Measurements from ENCODE around the gene TCEA2. TPM values are rescaled to one million over a fixed set of nuclear protein-coding genes. Genes with fewer than 3 reads are reported as not detected.

TCEA2 gene
- total and polyA plus RNA-seq, 2 of the 13 experiments (the other 11 are each of a cell fraction or from before 2014, with no cell fraction given), result 28.1 to 33.7 TPM

GRCh38 chr20:64052987-64053840 lies 9.8 kb upstream of the TCEA2 start (continued):
- no peak for TF ChIP-seq FOXK2 (IDR thresholded peaks at IDR 0.05)
- no peak for TF ChIP-seq HNRNPK (IDR thresholded peaks at IDR 0.05; ENCODE audit: low read depth, low read length, poor library complexity, severe bottlenecking)
- TF ChIP-seq TEAD3 (CRISPR knock-in tag; optimal IDR thresholded peaks at IDR 0.05; ENCODE audit: borderline replicate concordance), result peak; percentile 80
- TF ChIP-seq ZNF331 (CRISPR knock-in tag; IDR thresholded peaks at IDR 0.05), result no peak
- peak; percentile 65; the same call in 1 of the 2 replicates for TF ChIP-seq ZBTB4 (CRISPR knock-in tag; IDR thresholded peaks at IDR 0.05; ENCODE audit: borderline replicate concordance)
- no peak for TF ChIP-seq IRX3 (CRISPR knock-in tag; IDR thresholded peaks at IDR 0.05; ENCODE audit: borderline replicate concordance, low read depth)
- TF ChIP-seq RBM22 (optimal IDR thresholded peaks at IDR 0.05; ENCODE audit: low read length), result no peak
- no peak; the same call in 1 of the 2 replicates for TF ChIP-seq STAT6 (CRISPR knock-in tag; IDR thresholded peaks at IDR 0.05; ENCODE audit: borderline replicate concordance)
- TF ChIP-seq ZNF253 (CRISPR knock-in tag; IDR thresholded peaks at IDR 0.05; ENCODE audit: borderline replicate concordance), result no peak
- no peak for TF ChIP-seq MLLT10 (CRISPR knock-in tag; IDR thresholded peaks at IDR 0.05)
- peak; percentile 49; the same call in 1 of the 2 replicates for TF ChIP-seq ZNF792 (CRISPR knock-in tag; IDR thresholded peaks at IDR 0.05)
- peak; percentile 6 for TF ChIP-seq SKI (IDR thresholded peaks at IDR 0.05; ENCODE audit: partially characterized antibody)
- TF ChIP-seq ZFP90 (CRISPR knock-in tag; IDR thresholded peaks at IDR 0.05; ENCODE audit: borderline replicate concordance), result peak; percentile 16; the same call in 1 of the 2 replicates
- no peak for TF ChIP-seq CREBL2 (CRISPR knock-in tag; IDR thresholded peaks at IDR 0.05; ENCODE audit: borderline replicate concordance)
- no peak for TF ChIP-seq KDM6A (CRISPR knock-in tag; IDR thresholded peaks at IDR 0.05; ENCODE audit: low read depth)
- TF ChIP-seq SP140L (CRISPR knock-in tag; IDR thresholded peaks at IDR 0.05; ENCODE audit: borderline replicate concordance), result no peak
- TF ChIP-seq ZBTB38 (CRISPR knock-in tag; IDR thresholded peaks at IDR 0.05), result peak; percentile 67
- peak; percentile 48; the same call in 1 of the 2 replicates for TF ChIP-seq IRF2 (CRISPR knock-in tag; IDR thresholded peaks at IDR 0.05)
- TF ChIP-seq MBNL3 (CRISPR knock-in tag; conservative IDR thresholded peaks at IDR 0.05), result no peak
- TF ChIP-seq MTF1 (CRISPR knock-in tag; IDR thresholded peaks at IDR 0.05), result no peak
- TF ChIP-seq ZNF790 (CRISPR knock-in tag; IDR thresholded peaks at IDR 0.05; ENCODE audit: borderline replicate concordance), result peak; percentile 83; the same call in 1 of the 2 replicates
